ENCODE data around the gene DBI. TPM values are rescaled to one million over a fixed set of nuclear protein-coding genes. Genes with fewer than 3 reads are reported as not detected.

The DBI gene
- polyA plus RNA-seq, 1 donor from 2014 or later: 110 TPM

- Histone ChIP-seq H3K9me2 (ENCODE audit: insufficient read depth, low read length) (no peaks in the 10 kb centered on the region), H3K4me3 (ENCODE audit: low read length) (no peak overlapping the region), H3K79me2 (replicated peaks; ENCODE audit: insufficient read depth, low read length) (no peaks in the 10 kb centered on the region), H3F3A (ENCODE audit: insufficient read depth, low read length, poor library complexity, severe bottlenecking) (no peaks in the 10 kb centered on the region), H3K9ac (ENCODE audit: low read length) (no peak overlapping the region), H3K4me2 (ENCODE audit: low read length) (no peak overlapping the region), H3K9me3 (ENCODE audit: low read length) (no peaks in the 10 kb centered on the region), H3K27ac (ENCODE audit: low read length) (no peak overlapping the region), H4K20me1 (ENCODE audit: insufficient read depth) (no peaks in the 10 kb centered on the region), H3K27me3 (ENCODE audit: insufficient read depth, low read depth, low read length) (no peaks in the 10 kb centered on the region), H2AFZ (ENCODE audit: low read depth, low read length) (no peak overlapping the region), H3K36me3 (ENCODE audit: insufficient read depth, low read length) (no peaks in the 10 kb centered on the region)
- TF ChIP-seq EP300 (conservative IDR thresholded peaks at IDR 0.05; ENCODE audit: poor library complexity, severe bottlenecking) (no peak), CTCF (IDR thresholded peaks at IDR 0.05; ENCODE audit: poor library complexity, severe bottlenecking) (no peak), EZH2 (IDR thresholded peaks at IDR 0.05; ENCODE audit: borderline replicate concordance, insufficient read depth, low read length, poor library complexity, severe bottlenecking) (no peak), RAD21 (conservative IDR thresholded peaks at IDR 0.05) (no peak), MXI1 (conservative IDR thresholded peaks at IDR 0.05; ENCODE audit: poor library complexity, severe bottlenecking) (no peak), REST (IDR thresholded peaks at IDR 0.05; ENCODE audit: borderline replicate concordance) (no peak), POLR2AphosphoS5 (IDR thresholded peaks at IDR 0.05) (no peak)
Measured at GRCh38 chr2:119409506-119409905, 42.7 kb downstream of the DBI start.

- H3K36me3 ChIP-seq (ENCODE audit: insufficient read depth, low read length): no peaks in the 10 kb centered on the region
- H3K9ac ChIP-seq (ENCODE audit: low read length): no peak overlapping the region
- H3K9me2 ChIP-seq (ENCODE audit: insufficient read depth, low read length): no peaks in the 10 kb centered on the region
- H3F3A ChIP-seq (ENCODE audit: insufficient read depth, low read length, poor library complexity, severe bottlenecking): no peaks in the 10 kb centered on the region
- no peaks in the 10 kb centered on the region for H3K9me3 ChIP-seq (ENCODE audit: low read length)
- H2AFZ ChIP-seq (ENCODE audit: low read depth, low read length): no peak overlapping the region
- TF ChIP-seq POLR2AphosphoS5 (IDR thresholded peaks at IDR 0.05) (no peak), EZH2 (IDR thresholded peaks at IDR 0.05; ENCODE audit: borderline replicate concordance, insufficient read depth, low read length, poor library complexity, severe bottlenecking) (no peak), EP300 (conservative IDR thresholded peaks at IDR 0.05; ENCODE audit: poor library complexity, severe bottlenecking) (no peak), TAF1 (IDR thresholded peaks at IDR 0.05; ENCODE audit: low read depth) (no peak), SMC3 (conservative IDR thresholded peaks at IDR 0.05; ENCODE audit: poor library complexity) (no peak), CTCF (IDR thresholded peaks at IDR 0.05; ENCODE audit: poor library complexity, severe bottlenecking) (no peak), MXI1 (conservative IDR thresholded peaks at IDR 0.05; ENCODE audit: poor library complexity, severe bottlenecking) (no peak), RAD21 (conservative IDR thresholded peaks at IDR 0.05) (no peak)
- no peaks in the 10 kb centered on the region for H4K20me1 ChIP-seq (ENCODE audit: insufficient read depth)
- no peaks in the 10 kb centered on the region for H3K27me3 ChIP-seq (ENCODE audit: insufficient read depth, low read depth, low read length)
- no peak overlapping the region for H3K4me3 ChIP-seq (ENCODE audit: low read length)
- H3K27ac ChIP-seq (ENCODE audit: low read length): no peak overlapping the region
- H3K4me2 ChIP-seq (ENCODE audit: low read length): no peak overlapping the region
- no peaks in the 10 kb centered on the region for H3K79me2 ChIP-seq (replicated peaks; ENCODE audit: insufficient read depth, low read length)
Measured at GRCh38 chr2:119414894-119415293, 48.1 kb downstream of the DBI start.
